GM23338 (cell line): Measurements from ENCODE around the gene PRUNE2. TPM values are rescaled to one million over a fixed set of nuclear protein-coding genes. Genes with fewer than 3 reads are reported as not detected.

ENCODE experiments used
- ATAC-seq: fragments of 200-7000 bp; cut with Tn5 transposase; 3 replicates; pipeline ENCODE4 v1.9.1; 2020
- DNase-seq: peaks from one replicate; pipeline ENCODE4 v3.0.0-alpha.2; 2015; ENCODE audit warnings: low spot score
- H2AFZ ChIP-seq: fragments of 200-600 bp; sonication (generic); 2 replicates; pipeline ENCODE4 v1.8.0; 2016; ENCODE audit warnings: antibody characterized with exemption, mild to moderate bottlenecking, moderate library complexity
- H3F3A ChIP-seq: fragments of 200-600 bp; sonication (generic); replicated peaks from 2 replicates; pipeline ENCODE4 v1.8.0; 2017; ENCODE audit warnings: antibody characterized with exemption, mixed run types, low read depth
- H3K27ac ChIP-seq: fragments of 200-600 bp; sonication (generic); 2 replicates; pipeline ENCODE4 v1.6.1; 2016; ENCODE audit warnings: low read depth
- H3K27me3 ChIP-seq: fragments of 200-600 bp; sonication (generic); 2 replicates; pipeline ENCODE4 v1.8.0; 2016; ENCODE audit warnings: mild to moderate bottlenecking, mixed run types, moderate library complexity; ENCODE audit not compliant: insufficient read depth
- H3K36me3 ChIP-seq: fragments of 200-600 bp; sonication (generic); 2 replicates; pipeline ENCODE4 v1.8.0; 2016; ENCODE audit warnings: mild to moderate bottlenecking; ENCODE audit not compliant: insufficient read depth
- H3K4me1 ChIP-seq: fragments of 200-600 bp; sonication (generic); 2 replicates; pipeline ENCODE4 v1.8.0; 2016; ENCODE audit warnings: mild to moderate bottlenecking, moderate library complexity; ENCODE audit not compliant: insufficient read depth
- H3K4me2 ChIP-seq: fragments of 200-600 bp; sonication (generic); 2 replicates; pipeline ENCODE4 v1.7.1; 2017; ENCODE audit warnings: mixed run types
- H3K4me3 ChIP-seq: fragments of 200-600 bp; sonication (generic); 2 replicates; pipeline ENCODE4 v1.6.1; 2016; ENCODE audit warnings: mixed run types
- H3K79me2 ChIP-seq: fragments of 200-600 bp; sonication (generic); replicated peaks from 2 replicates; pipeline ENCODE4 v1.8.0; 2017; ENCODE audit warnings: mild to moderate bottlenecking; ENCODE audit not compliant: insufficient read depth
- H3K9me2 ChIP-seq: fragments of 200-600 bp; sonication (generic); 2 replicates; pipeline ENCODE4 v1.8.0; 2017; ENCODE audit not compliant: insufficient read depth
- H4K20me1 ChIP-seq: fragments of 200-600 bp; sonication (generic); replicated peaks from 2 replicates; pipeline ENCODE4 v1.8.0; 2017; ENCODE audit warnings: mild to moderate bottlenecking; ENCODE audit not compliant: insufficient read depth
- H3K27ac Mint-ChIP-seq: 2 replicates; pipeline ENCODE4 v1.8.0; 2020; ENCODE audit warnings: inconsistent platforms, mild to moderate bottlenecking, moderate library complexity, mixed read lengths
- H3K27me3 Mint-ChIP-seq: 3 replicates; pipeline ENCODE4 v1.8.0; 2022; ENCODE audit warnings: low read depth, mild to moderate bottlenecking, moderate library complexity, mixed read lengths, inconsistent platforms; ENCODE audit not compliant: insufficient read depth, poor library complexity
- H3K36me3 Mint-ChIP-seq: 3 replicates; pipeline ENCODE4 v1.8.0; 2021; ENCODE audit warnings: low read depth, mild to moderate bottlenecking, inconsistent platforms, moderate library complexity, mixed read lengths
- H3K4me1 Mint-ChIP-seq: 3 replicates; pipeline ENCODE4 v1.8.0; 2020; ENCODE audit warnings: mild to moderate bottlenecking, inconsistent platforms, mixed read lengths
- H3K4me3 Mint-ChIP-seq: 3 replicates; pipeline ENCODE4 v1.8.0; 2021; ENCODE audit warnings: moderate library complexity, mild to moderate bottlenecking, inconsistent platforms, mixed read lengths
- H3K9me3 Mint-ChIP-seq: 3 replicates; pipeline ENCODE4 v1.8.0; 2020; ENCODE audit warnings: moderate library complexity, mild to moderate bottlenecking, inconsistent platforms, mixed read lengths
- CTCF ChIP-seq, 2 experiments: fragments of 200-600 bp in 1 of 2; sonication (generic) in 1 of 2; conservative IDR thresholded peaks; 2 replicates each; pipeline versions ENCODE4 v1.5.1 to v1.6.1; 2016 to 2017; ENCODE audit warnings: antibody characterized with exemption in 2 of 2, low read depth in 2 of 2, mild to moderate bottlenecking in 2 of 2, moderate library complexity in 1 of 2
- EZH2 ChIP-seq: fragments of 200-600 bp; sonication (generic); IDR thresholded peaks from one replicate; pipeline ENCODE4 v1.8.0; 2017; ENCODE audit warnings: antibody characterized with exemption, mild to moderate bottlenecking, low read depth; ENCODE audit not compliant: unreplicated experiment
- EZH2phosphoT487 ChIP-seq: fragments of 200-600 bp; sonication (generic); IDR thresholded peaks from one replicate; pipeline ENCODE4 v1.8.1; 2018; ENCODE audit warnings: antibody characterized with exemption; ENCODE audit not compliant: unreplicated experiment
- JUNB ChIP-seq: IDR thresholded peaks from one replicate; pipeline ENCODE4 v1.6.1; 2016; ENCODE audit warnings: antibody characterized with exemption; ENCODE audit not compliant: unreplicated experiment
- STAT1 ChIP-seq: IDR thresholded peaks from one replicate; pipeline ENCODE4 v1.6.1; 2016; ENCODE audit warnings: antibody characterized with exemption; ENCODE audit not compliant: unreplicated experiment
- ZNF114 ChIP-seq: fragments of 250-450 bp; sonication (Bioruptor Pico); IDR thresholded peaks from 2 replicates; pipeline ENCODE4 v1.5.0; 2020; ENCODE audit warnings: mild to moderate bottlenecking, moderate library complexity
- ZNF331 ChIP-seq: fragments of 250-450 bp; sonication (Bioruptor Pico); IDR thresholded peaks from 2 replicates; pipeline ENCODE4 v1.5.0; 2020; ENCODE audit warnings: low read depth, mild to moderate bottlenecking, moderate library complexity
- ZNF462 ChIP-seq: fragments of 250-450 bp; sonication (Bioruptor Pico); IDR thresholded peaks from 2 replicates; pipeline ENCODE4 v1.5.0; 2020; ENCODE audit warnings: mild to moderate bottlenecking, moderate library complexity
- polyA plus RNA-seq: library from polyadenylated mRNA; unstranded; fragments of >200 nt; fragmentation: Nextera tagmentation; extraction: Ambion mirVana; gene quantifications from 2 replicates; pipeline ENCODE4 v1.2.1, GENCODE V29; 2016
- total RNA-seq: library from RNA; depleted of rRNA; stranded (reverse); fragments of >200 nt; shearing (Covaris generic); gene quantifications from 2 replicates; pipeline ENCODE4 v1.2.3, GENCODE V29; 2014

The PRUNE2 gene
- total and polyA plus RNA-seq, 2 experiments from 2014 or later: 10.6 to 26.5 TPM

- no peak for TF ChIP-seq STAT1
Measured at GRCh38 chr9:76741524-76741923, 164.4 kb downstream of the PRUNE2 start (continued).

- H3K36me3 Mint-ChIP-seq: no peaks in the 10 kb centered on the region; the same call in 2 of the 3 replicates
- Histone ChIP-seq H3K79me2 (no peaks in the 10 kb centered on the region), H3K27me3 (no peaks in the 10 kb centered on the region), H4K20me1 (0 out of 2 replicates have a peak, but pooled peaks cover 3% of the 10 kb centered on the region), H3K9me2 (no peaks in the 10 kb centered on the region), H3K36me3 (0 out of 2 replicates have a peak, but pooled peaks cover 4% of the 10 kb centered on the region), H3K27ac (no peak overlapping the region), H3K4me3 (no peak overlapping the region), H3K4me1 (0 out of 2 replicates have a peak, but pooled peaks cover 3% of the 10 kb centered on the region), H3K4me2 (no peak overlapping the region), H2AFZ (no peak overlapping the region), H3F3A (no peaks in the 10 kb centered on the region)
- H3K9me3 Mint-ChIP-seq: no peaks in the 10 kb centered on the region
- peaks cover 4% of the 10 kb centered on the region; the same call in 2 of the 3 replicates for H3K4me1 Mint-ChIP-seq
- H3K27me3 Mint-ChIP-seq: peaks cover 8% of the 10 kb centered on the region
- H3K4me3 Mint-ChIP-seq: no peak overlapping the region
- TF ChIP-seq JUNB (no peak), ZNF331 (no peak)
- no peak overlapping the region for H3K27ac Mint-ChIP-seq
- DNase-seq: no peak
- ATAC-seq: no peak
Measured at GRCh38 chr9:76738402-76738801, 167.5 kb downstream of the PRUNE2 start.

GRCh38 chr9:76737154-76737902 is 168.6 kb downstream of the PRUNE2 start:
- Mint-ChIP-seq H3K27ac (no peak overlapping the region), H3K36me3 (no peaks in the 10 kb centered on the region; the same call in 2 of the 3 replicates), H3K9me3 (no peaks in the 10 kb centered on the region), H3K4me3 (no peak overlapping the region), H3K4me1 (peaks cover 4% of the 10 kb centered on the region; the same call in 2 of the 3 replicates), H3K27me3 (peaks cover 8% of the 10 kb centered on the region)
- Histone ChIP-seq H3K27ac (no peak overlapping the region), H3K4me1 (0 out of 2 replicates have a peak, but pooled peaks cover 3% of the 10 kb centered on the region), H3F3A (no peaks in the 10 kb centered on the region), H3K36me3 (no peaks in the 10 kb centered on the region), H3K79me2 (no peaks in the 10 kb centered on the region), H3K4me2 (no peak overlapping the region), H3K27me3 (no peaks in the 10 kb centered on the region), H4K20me1 (0 out of 2 replicates have a peak, but pooled peaks cover 3% of the 10 kb centered on the region), H2AFZ (no peak overlapping the region), H3K4me3 (no peak overlapping the region), H3K9me2 (no peaks in the 10 kb centered on the region)
- no peak for ATAC-seq
- no peak for DNase-seq
- TF ChIP-seq EZH2phosphoT487 (no peak), CTCF (conservative IDR thresholded peaks at IDR 0.05; ENCODE audit: low read depth in 2 of 2) (no peak), ZNF114 (CRISPR knock-in tag) (no peak), ZNF462 (CRISPR knock-in tag) (no peak), EZH2 (no peak)
